Parathyroid adenoma (tissue), 2 donors: ENCODE measurements around the gene TRIM47.

ENCODE experiments used
- H2AFZ ChIP-seq: fragments of 300-600 bp; sonication (generic); one replicate; pipeline ENCODE4 v1.7.0; 2017; ENCODE audit warnings: antibody characterized with exemption, mild to moderate bottlenecking
- H3K27ac ChIP-seq: fragments of 300-600 bp; sonication (generic); one replicate; pipeline ENCODE4 v1.7.0; 2017
- H3K27me3 ChIP-seq: fragments of 300-600 bp; sonication (generic); one replicate; pipeline ENCODE4 v1.7.0; 2017; ENCODE audit warnings: low read length; ENCODE audit not compliant: control insufficient read depth, insufficient read depth
- H3K36me3 ChIP-seq: fragments of 300-600 bp; sonication (generic); one replicate; pipeline ENCODE4 v1.7.0; 2017; ENCODE audit warnings: low read length; ENCODE audit not compliant: control insufficient read depth, insufficient read depth
- H3K4me1 ChIP-seq: fragments of 300-600 bp; sonication (generic); one replicate; pipeline ENCODE4 v1.7.0; 2017; ENCODE audit warnings: control low read depth
- H3K4me2 ChIP-seq: fragments of 300-600 bp; sonication (generic); one replicate; pipeline ENCODE4 v1.7.0; 2017; ENCODE audit warnings: low read length
- H3K4me3 ChIP-seq: fragments of 300-600 bp; sonication (generic); one replicate; pipeline ENCODE4 v1.7.0; 2017; ENCODE audit warnings: low read depth, low read length
- H3K79me2 ChIP-seq: fragments of 300-600 bp; sonication (generic); one replicate; pipeline ENCODE4 v1.7.0; 2017; ENCODE audit warnings: control low read depth
- H3K9ac ChIP-seq: fragments of 300-600 bp; sonication (generic); one replicate; pipeline ENCODE4 v1.7.0; 2017; ENCODE audit warnings: mild to moderate bottlenecking
- H3K9me3 ChIP-seq: fragments of 300-600 bp; sonication (generic); one replicate; pipeline ENCODE4 v1.7.0; 2017; ENCODE audit warnings: low read length; ENCODE audit not compliant: control insufficient read depth
- CTCF ChIP-seq: fragments of 300-600 bp; sonication (generic); IDR thresholded peaks from one replicate; pipeline ENCODE4 v1.7.0; 2017; ENCODE audit warnings: antibody characterized with exemption, mild to moderate bottlenecking
- donor health status: primary hyperparathyroidism.

The TRIM47 gene

DNA sequence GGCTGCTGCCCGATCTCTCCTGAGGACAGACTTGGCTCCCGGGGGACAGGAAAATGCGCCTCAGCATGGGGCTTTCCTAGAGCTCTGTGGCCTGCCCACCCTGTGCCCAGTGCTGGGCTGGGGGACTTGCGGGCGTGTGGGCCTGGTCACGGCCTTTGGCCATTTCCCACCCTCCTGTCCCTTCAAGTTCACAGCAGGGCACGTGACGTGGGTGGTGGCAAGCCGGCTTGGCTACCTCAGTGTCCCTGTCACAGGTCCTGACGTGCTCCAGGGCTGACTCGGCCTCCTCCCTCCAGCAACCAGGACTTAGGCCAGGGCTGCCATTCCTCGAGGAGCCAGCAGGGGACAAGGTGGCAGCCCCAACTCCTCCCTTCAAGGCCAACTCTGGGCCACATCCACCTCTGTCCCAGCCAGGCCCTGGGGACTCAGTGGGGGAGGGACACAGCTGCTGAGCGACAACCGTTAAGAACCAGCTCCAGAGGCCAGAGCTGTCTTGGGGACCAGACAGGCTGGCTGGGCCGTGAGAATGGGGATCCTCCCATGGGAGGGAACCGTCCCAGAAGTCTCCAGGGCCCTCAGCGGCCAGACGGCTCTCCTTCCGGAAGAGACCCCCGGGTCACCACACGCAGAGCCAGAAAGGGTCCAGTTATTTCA is 33.2 kb downstream of the TRIM47 start:
- Histone ChIP-seq H3K27ac (peak overlapping the region; percentile 55), H3K4me1 (peaks cover 8% of the 10 kb centered on the region), H3K4me2 (peak overlapping the region; percentile 19), H3K9ac (no peak overlapping the region), H3K4me3 (no peak overlapping the region), H3K27me3 (no peaks in the 10 kb centered on the region), H3K9me3 (no peaks in the 10 kb centered on the region), H3K36me3 (no peaks in the 10 kb centered on the region), H3K79me2 (no peaks in the 10 kb centered on the region), H2AFZ (peak overlapping the region; percentile 29)
- peak; percentile 85 for TF ChIP-seq CTCF

GRCh38 chr17:75844530-75845057 is 33.8 kb downstream of the TRIM47 start:
- no peak overlapping the region for H3K4me2 ChIP-seq
- no peak overlapping the region for H3K27ac ChIP-seq
- peaks cover 8% of the 10 kb centered on the region for H3K4me1 ChIP-seq
- H3K36me3 ChIP-seq: no peaks in the 10 kb centered on the region
- no peaks in the 10 kb centered on the region for H3K9me3 ChIP-seq
- no peaks in the 10 kb centered on the region for H3K27me3 ChIP-seq
- no peak for TF ChIP-seq CTCF
- no peak overlapping the region for H3K4me3 ChIP-seq
- H3K9ac ChIP-seq: no peak overlapping the region
- H2AFZ ChIP-seq: no peak overlapping the region
- H3K79me2 ChIP-seq: no peaks in the 10 kb centered on the region

DNA sequence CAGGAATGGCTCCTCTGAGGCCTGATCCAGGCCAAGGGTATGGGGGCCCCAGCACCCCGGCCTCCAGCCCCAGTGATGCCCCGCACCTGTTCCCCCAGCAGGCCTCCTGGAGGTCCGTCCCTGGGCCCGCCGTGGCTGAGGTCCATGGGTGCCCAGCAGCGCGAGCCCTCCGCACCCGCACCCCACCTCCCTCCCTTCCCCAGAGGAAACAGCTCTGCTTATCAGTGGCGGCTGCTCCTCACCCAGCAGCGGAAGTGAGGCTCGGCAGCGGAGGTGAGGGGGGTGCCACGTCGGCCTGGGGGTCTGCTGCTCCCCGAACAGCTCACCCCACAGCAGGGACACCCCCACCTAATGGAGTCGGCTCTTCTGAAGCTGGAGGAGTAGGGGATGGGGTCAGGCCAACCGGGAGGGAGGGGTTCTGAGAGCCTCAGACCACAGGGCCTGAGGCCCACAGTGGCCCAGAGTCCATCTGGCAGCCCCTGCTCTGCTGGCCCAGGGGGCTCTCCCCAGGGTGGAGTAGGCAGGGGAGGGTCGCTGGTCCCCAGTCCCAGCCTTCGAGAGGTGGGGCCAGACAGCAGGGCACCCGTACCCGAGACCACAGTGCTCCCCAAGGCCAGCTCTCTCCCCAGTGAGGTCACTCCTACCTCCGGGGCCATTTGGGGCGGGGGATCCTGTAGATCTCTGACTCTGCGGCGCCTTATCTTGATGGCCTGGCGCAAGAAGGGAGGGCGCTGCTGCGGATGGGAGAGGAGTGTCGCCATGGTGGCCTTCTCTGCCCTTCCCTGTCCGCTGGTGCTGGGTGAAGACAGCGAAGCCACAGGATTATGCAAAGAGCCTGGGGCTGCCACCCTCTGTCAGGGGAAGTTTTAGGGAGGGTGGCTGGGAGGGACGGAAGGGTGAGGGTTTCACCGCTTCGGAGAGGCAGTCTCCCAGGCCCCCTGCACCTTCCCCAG is 34.5 kb downstream of the TRIM47 start, which contains the start of gene UNC13D:
Gene UNC13D (minus strand): TSS at position 828 of the 953 bp plus-strand sequence. CDS start 67 bp downstream, at position 761.
- Histone ChIP-seq H3K9me3 (no peaks in the 10 kb centered on the region), H3K4me2 (no peak within 1 kb of the TSS), H3K27ac (peak within 1 kb of the TSS; percentile 55), H3K4me1 (peaks cover 8% of the 10 kb centered on the region), H3K79me2 (no peaks in the 10 kb centered on the region), H3K27me3 (no peaks in the 10 kb centered on the region), H3K9ac (no peak within 1 kb of the TSS), H3K36me3 (no peaks in the 10 kb centered on the region), H2AFZ (peak within 1 kb of the TSS; percentile 29), H3K4me3 (no peak within 1 kb of the TSS)
- no peak for TF ChIP-seq CTCF

DNA sequence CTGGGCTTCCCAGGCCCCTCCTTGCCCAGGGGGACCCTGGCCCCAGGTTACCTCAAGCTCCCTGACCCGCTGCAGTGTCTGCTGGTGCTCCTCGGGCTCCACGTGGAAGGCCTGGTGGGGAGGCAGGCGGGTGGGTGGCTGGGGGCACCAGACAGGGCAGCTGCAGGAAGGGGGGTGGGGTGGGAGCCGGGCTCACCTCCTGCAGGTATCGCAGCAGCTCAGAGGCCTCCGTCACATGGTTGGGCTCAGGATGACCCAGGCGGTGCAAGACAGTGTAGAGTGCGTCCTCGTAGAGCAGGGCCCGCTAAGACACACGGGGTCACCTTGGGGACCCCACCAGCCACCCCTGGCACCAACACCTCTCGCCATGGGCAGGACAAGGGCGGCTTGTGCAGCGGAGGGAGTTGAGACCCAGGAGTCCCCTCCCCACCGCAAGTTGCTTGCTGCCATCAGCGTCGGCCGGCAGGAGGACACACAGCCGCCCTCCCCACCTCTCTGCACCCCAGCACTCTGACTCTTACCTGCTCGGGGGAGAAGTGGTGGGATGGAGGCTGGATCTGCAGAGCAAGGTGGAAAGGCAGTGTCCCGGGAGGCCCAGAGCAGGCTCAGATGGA is 35.3 kb downstream of the TRIM47 start:
- no peaks in the 10 kb centered on the region for H3K36me3 ChIP-seq
- no peaks in the 10 kb centered on the region for H3K9me3 ChIP-seq
- H3K79me2 ChIP-seq: no peaks in the 10 kb centered on the region
- H3K9ac ChIP-seq: no peak overlapping the region
- H3K4me3 ChIP-seq: no peak overlapping the region
- TF ChIP-seq CTCF: no peak
- H3K27ac ChIP-seq: no peak overlapping the region
- H3K27me3 ChIP-seq: no peaks in the 10 kb centered on the region
- no peak overlapping the region for H3K4me2 ChIP-seq
- H3K4me1 ChIP-seq: peaks cover 8% of the 10 kb centered on the region
- H2AFZ ChIP-seq: no peak overlapping the region
